Measurements from ENCODE around the gene EVL.
"Not testable (repeated sequence)": the region's sequence is repeated elsewhere in the genome, so short reads cannot be mapped to it uniquely, and the experiment has no call there.

The EVL gene

DNA sequence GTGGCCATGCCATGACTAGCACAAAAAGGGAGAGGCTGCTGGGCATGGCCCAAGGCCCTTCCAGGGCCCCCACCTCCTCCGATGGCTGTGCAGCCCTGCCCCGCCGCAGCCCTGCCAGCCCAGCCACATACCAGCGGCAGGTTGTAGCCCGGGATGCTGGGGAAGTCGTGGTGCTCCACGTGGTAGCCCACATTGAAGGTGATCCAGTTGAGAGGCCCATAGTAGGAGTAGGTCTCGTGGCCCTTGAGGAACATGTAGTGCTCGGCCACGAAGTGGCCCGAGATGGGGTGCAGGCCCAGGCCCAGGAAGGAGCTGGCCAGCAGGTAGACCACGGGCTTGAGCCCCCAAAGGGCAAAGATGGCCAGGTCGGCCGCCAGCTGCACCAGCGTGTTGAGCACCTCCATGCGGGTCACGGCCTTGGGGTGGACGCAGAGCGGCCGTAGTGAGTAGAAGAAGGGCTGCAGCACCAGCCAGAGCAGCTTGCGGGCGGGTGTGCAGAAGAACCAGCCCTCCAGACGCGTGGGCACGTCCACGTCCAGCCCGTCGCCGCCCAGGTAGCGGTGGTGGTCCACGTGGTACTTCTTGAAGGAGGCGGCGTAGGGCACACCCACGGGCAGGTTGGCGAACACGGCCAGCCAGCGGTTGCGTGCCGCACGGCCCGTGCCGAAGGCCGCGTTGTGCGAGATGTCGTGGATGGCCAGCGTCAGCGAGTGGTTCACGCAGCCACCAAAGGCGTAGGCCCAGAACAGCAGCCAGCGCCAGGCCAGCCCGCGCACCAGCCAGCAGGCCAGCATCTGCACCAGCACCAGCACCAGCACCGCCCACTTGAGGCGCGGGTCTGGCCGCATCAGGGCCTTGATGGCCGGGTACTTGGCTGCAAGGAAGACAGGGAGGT is 83.9 kb downstream of the EVL start:
- no peak for DNase-seq

DNA sequence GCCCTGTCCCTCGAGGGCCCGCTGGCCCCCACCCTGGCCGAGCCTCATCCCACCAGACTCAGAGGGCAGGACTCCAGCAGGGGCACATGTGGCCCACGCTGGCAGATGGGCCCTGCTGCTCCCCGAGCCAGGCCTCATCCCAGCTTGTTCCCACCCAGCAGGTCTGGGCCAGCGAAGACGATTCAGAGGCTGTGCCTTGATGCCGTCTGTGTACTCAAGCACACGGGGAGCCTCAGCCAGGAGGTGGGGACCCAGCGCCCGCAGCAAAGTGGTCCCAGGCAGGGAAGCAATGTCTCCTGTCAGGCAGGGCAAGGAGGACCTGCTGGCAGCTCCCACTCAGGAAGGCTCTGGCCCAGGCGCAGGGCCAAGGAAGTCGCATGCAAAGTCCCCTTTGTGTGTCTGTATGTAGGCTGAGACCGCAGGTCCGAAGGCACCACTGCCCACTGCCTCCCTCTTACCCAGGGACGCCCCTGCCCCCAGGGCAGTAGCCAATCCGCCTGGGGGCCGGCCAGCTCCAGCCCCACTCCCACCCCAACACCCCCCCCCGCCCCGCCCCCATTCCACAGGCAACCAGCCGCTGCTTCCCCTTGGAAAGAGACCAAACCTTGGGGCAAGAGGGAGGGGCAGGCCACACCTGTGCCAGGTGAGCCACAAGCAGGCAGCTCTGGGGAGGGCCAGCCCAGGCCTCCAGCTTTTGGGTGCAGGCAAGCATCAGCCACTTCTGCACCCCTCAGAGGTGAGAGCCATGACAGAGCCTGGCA is 84.8 kb downstream of the EVL start:
- DNase-seq: no peak

DNA sequence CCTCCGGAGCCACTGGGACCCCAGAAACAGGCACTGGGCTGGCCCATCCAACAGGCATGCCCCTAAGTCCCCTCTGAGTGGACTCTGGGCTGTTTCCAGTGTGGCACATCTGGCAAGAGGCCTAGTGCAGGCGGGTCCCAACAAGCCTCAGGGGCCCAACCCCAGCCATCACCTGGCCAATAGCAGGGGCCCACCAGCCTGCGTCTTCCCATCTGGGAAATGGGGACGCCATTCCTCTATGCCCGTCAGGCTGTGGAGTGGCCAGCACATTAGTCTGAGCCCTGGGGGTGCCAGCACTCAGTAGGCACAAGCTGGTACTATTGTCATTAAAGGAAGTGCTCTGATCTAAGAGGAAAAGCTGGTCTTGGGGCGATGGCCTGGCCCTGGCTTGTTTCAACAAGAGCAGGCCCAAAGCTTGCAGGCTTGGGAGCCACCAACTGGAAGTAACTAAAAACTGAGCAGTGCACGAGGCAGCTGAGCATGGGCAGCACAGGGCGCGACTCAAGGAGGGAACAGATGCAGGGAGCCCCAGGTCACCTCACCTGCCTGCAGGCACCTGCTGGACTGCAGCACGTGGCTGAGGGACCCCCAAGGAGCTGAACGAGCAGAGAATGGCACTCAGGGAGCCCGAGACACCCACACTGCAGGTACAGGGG is 85.8 kb downstream of the EVL start:
- no peak for DNase-seq

DNA sequence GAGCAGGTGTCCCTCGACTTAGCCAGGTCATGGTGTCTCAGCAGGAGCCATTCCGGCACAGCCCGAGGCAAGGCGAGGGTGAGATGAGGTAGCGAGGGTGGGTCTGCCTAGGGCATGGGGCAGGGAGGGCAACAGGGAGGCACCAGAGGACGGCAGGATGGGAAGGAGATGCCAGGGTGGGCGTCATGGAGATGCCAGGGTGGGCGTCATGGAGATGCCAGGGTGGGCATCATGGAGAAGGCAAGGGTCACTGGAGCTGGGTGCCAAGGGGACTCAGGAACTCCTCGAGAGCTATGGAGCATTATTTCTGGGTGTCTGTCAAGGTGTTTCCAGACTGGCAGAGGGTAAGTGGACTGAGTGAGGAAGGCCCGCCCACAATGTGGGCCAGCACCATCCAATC is 86.9 kb downstream of the EVL start:
- DNase-seq: no peak

DNA sequence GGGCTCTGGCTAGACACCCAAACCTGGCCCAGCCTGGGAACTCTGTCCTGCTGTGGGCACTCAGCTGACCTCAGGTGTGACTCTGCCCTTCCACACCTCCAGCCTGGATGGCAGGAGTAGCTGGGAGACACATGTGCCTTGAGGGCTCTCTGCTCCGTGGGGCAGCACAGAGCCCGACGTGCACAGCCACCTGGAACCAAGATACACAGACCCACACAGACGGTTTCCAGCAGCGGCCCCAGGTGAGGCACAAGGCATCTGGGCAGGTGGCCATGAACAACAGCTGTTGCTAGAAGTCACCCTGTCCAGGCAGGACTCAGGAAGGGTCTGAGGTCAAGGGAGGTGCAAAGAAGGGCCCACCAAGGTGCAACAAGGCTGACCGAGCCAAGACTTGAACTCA is 88.3 kb downstream of the EVL start:
- DNase-seq: no peak

- DNase-seq: no peak
Measured at GRCh38 chr14:100155049-100155621, 89.9 kb downstream of the EVL start.

DNA sequence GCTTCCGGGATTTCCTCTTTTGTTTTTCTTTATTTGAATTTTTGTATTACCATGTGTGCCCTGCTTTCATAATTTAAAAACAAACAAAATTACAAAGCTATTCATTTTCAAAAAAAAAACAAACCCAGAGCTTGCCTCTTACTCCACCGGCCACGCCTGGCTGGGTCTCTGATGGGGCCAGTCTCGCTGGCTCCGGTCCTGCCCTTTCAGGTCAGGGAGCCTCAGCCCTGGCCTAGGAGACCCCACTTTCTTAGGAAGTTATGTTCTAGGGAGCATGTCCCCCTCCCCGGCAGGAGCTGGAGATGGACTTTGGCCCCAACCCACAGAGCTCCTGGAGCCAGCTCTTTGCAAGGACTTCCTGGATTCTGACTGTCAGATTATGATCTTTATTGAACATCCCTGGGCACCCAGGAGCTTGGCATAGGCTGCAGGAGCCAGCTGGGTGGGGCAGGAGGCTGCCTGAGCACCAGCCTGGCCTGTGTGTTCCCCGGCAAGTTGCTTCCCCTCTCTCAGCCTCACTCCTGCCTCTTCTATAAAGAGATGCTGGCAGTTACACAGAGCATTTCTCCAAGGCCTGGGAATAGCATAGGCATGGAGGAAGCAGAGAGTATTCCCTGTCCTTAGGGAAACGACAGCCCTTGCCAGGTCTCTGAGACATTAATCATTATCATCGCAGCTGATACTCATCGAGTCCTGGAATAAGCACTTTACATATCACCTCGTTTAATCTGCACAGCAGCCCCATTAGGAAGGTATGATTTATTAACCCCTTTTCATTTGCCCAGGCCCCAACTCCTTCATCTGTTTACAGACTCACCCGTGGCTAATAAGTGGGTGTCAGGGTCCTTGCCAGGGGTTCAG is 90.8 kb downstream of the EVL start:
- no peak for DNase-seq

GRCh38 chr14:100156776-100157175 is 91.6 kb downstream of the EVL start:
- DNase-seq: no peak

DNA sequence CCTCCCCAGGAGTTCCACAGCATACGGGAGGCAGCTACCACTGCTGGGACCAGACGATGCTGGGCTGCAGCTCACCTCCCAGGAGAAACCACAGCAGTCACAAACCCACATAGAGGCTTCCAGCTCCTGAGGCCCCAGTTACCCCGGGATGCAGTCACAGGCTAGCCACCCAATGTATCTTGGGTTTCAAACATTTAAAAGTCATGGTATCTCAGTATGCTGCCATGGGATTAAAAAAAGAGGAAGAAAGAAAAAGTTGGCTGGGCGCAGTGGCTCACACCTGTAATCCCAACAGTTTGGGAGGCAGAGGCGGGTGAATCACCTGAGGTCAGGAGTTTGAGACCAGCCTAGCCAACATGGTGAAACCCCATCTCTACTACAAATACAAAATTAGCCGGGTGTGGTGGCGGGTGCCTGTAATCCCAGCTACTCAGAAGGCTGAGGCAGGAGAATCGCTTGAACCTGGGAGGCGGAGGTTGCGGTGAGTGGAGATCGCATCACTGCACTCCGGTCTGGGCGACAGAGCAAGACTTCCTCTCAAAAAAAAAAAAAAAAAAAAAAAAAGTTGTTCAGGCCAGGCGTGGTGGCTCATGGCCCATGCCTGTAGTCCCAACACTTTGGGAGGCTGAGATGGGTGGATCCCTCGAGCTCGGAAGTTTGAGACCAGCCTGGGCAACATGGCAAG is 92.5 kb downstream of the EVL start:
- not testable (repeated sequence) for DNase-seq

- DNase-seq: no peak
Measured at GRCh38 chr14:100158566-100159093, 93.4 kb downstream of the EVL start.

DNA sequence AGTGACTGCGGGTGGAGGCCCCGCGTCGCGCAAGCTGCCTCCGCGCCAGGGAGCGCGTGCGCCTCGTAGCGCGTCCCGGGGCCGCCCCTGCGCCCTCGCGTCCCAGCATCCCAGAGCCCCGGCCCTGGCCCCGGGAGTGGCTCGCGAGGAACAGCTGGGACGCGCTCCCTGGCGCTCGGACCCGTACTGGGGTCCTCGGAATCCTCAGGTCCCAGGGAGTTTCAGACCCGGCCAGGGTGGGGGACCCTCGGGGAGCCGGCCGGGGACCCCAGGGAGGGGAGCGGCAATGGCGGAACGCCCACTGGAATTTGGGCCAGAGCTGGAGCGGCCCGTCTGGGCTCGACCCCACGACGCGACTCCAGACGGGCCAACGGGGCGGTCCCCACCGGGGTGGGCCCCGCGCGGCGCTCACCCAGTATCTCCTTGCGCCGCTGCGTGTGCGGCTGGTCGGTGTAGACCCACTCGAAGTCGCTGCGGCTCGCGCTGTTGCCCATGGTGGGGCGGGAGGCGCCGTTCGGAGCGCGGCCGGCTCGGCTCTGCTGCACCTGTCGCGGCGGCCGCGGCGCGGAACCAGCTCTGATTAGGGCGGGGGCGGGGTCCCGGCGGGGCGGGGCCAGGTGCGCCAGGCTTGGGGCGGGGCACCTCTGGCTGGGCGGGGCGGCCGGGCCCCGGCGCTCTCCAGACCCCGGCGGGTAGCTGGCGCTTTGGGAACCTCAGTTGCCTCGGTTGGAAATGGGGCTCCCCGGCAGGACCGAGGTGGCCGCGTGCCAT is 94.1 kb downstream of the EVL start, which contains the start of gene DEGS2:
Gene DEGS2, minus strand, starts transcription at position 552 of the 771 bp plus-strand sequence. Its CDS starts 58 bp downstream, at position 494.
- no peak for DNase-seq

DNA sequence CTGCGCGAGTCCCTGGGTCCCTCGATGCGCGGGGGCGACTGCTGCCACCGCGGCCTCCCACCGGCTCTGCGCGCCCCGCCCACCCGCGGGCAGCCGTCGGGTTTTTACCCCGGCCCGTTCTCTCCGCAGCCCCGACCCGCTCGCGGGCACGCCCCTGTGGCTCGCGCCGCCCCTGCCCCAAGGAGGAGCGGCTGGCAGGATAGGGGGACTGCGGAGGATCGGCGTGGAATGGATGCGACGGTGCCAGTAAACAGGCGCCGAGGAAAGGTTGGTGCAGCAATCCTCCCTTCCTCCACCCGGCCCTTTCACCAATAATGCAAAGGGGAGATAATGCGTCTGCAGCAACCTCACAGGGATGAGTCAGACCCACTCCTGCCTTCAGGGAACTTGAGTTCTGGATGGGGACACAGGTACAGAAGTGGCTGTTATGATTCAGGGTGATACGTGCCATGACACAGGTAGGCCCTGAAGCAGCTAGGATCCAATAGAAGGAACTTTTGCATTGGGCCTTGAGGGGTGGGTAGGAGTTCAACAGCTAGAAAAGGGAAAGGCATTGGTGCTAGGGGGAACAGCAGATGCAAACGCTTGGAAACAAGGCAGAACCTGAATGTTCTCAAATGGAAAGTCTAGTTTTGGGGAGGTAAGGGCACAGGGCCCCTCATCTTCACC is 94.8 kb downstream of the EVL start:
- no peak for DNase-seq

DNA sequence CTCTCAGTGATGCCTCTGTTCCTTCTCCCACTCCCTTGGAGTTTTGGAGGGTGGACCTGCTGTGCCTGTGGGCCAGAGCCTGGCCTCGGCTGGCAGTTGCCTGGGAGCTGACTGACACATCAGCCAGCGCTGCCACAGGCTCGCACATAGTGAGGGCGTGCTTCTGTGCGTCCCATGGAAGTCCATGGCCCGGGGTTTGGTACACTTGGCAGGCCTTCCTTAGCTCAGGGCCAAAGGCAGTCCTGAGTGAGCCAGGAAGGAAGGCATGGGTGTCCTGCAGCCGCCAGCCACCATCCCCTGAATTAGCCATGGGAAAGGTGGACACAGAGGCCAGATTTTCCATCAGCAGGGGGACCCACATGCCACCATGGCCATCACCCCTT is 95.3 kb downstream of the EVL start:
- DNase-seq: no peak

- no peak for DNase-seq
Measured at GRCh38 chr14:100165376-100165775, 100.2 kb downstream of the EVL start.

- no peak for DNase-seq
Measured at GRCh38 chr14:100165831-100166440, 100.7 kb downstream of the EVL start.

DNA sequence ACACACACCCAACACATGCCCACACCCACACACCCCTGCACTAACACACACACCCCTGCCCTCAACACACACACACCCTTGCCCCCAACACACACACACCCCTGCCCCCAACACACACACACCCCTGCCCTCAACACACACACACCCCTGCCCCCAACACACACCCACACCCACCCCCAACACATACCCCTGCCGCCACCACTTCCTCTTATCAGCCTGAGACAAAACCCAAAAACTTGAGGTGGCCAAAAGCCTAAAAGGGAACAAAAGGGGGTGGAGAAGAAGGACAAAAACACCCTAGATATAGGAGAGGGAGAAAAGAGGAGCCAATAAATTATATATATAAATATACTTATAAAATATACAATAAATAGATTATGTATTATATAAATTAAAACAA is 103.3 kb downstream of the EVL start:
- no peak for DNase-seq

- DNase-seq: no peak
Measured at GRCh38 chr14:100170880-100171279, 105.7 kb downstream of the EVL start.

DNA sequence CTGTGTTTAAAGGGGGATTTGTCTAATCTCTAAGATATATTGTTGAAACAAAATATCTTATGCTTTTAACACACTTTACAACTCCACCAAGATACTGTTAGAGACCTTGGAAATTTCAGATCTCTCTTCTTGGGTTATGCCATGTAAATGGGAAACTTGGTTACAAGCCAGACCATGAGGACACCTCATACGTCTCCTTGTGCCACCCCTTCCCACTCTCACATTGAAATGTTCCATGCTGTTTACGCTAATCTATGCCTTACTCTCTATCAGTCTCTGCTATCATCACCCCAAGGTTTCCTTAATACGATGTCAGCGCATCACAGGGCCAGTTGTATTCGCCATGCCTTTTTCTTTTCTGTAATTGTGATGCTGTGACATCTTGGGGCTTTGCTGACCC is 107.6 kb downstream of the EVL start:
- no peak for DNase-seq

DNA sequence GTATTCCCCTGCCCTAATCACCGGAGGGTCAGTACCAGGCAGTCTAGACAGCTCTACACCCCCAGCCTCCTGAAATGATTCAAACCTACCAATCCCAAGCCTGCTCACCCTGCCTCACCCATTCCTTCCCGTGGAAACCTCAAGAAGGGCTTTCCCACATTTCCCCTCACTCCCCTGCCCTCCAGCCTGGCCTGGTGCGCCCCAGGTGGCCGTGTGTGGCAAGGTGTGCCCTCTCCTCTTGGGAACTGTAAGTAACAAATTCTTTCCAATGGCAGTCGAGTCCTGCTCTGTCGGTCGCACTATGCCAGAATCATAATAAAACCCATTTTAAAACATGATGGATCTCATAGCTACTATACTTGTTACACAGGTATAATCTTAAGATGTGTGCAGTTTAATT is 108.1 kb downstream of the EVL start:
- no peak for DNase-seq

Data from GF-D8 (cell line).